ENCODE data around the gene SLC25A52. TPM values are rescaled to one million over a fixed set of nuclear protein-coding genes. Genes with fewer than 3 reads are reported as not detected.

SLC25A52 gene
- polyA plus RNA-seq, 1 of the 3 experiments (the other 2 are of a cell fraction), result 0.03 TPM

GRCh38 chr18:31791817-31792579 lies 31.3 kb upstream of the SLC25A52 start:
- Histone ChIP-seq H4K20me1 (ENCODE audit: insufficient read depth) (no peaks in the 10 kb centered on the region), H3K4me2 (no peak overlapping the region), H3K9ac (no peak overlapping the region), H3F3A (replicated peaks; ENCODE audit: insufficient read depth) (no peaks in the 10 kb centered on the region), H3K36me3 (replicated peaks in 1 of 2; ENCODE audit: control insufficient read depth in 1 of 2, insufficient read depth in 2 of 2, low read length in 1 of 2) (no peaks in the 10 kb centered on the region), H3K9me2 (no peaks in the 10 kb centered on the region), H3K4me3 (ENCODE audit: low read depth in 2 of 2, low read length in 1 of 2) (no peak overlapping the region), H3K4me1 (ENCODE audit: control insufficient read depth in 1 of 2, insufficient read depth in 2 of 2, low read depth in 1 of 2, low read length in 1 of 2) (no peaks in the 10 kb centered on the region), H3K27me3 (ENCODE audit: insufficient read depth) (no peaks in the 10 kb centered on the region), H3K79me2 (ENCODE audit: insufficient read depth) (no peaks in the 10 kb centered on the region), H3K27ac (ENCODE audit: low read depth in 2 of 2, low read length in 1 of 2) (no peak overlapping the region), H2AFZ (ENCODE audit: low read depth) (no peak overlapping the region), H3K9me3 (no peaks in the 10 kb centered on the region)
- TF ChIP-seq EP300 (IDR thresholded peaks at IDR 0.05; ENCODE audit: borderline replicate concordance in 1 of 2, low read depth in 1 of 2, low read length in 1 of 2) (no peak), ZBTB33 (IDR thresholded peaks at IDR 0.05; ENCODE audit: borderline replicate concordance, low read depth) (no peak), RXRA (IDR thresholded peaks at IDR 0.05; ENCODE audit: borderline replicate concordance, low read depth) (no peak), CTCF (IDR thresholded peaks at IDR 0.05) (no peak), FOXM1 (IDR thresholded peaks at IDR 0.05; ENCODE audit: low read depth) (no peak), POLR2AphosphoS5 (IDR thresholded peaks at IDR 0.05; ENCODE audit: low read depth, low read length) (no peak), MEF2A (IDR thresholded peaks at IDR 0.05; ENCODE audit: borderline replicate concordance, low read depth) (no peak), SMC3 (IDR thresholded peaks at IDR 0.05; ENCODE audit: low read depth, low read length) (no peak), MXI1 (IDR thresholded peaks at IDR 0.05; ENCODE audit: low read depth, low read length) (no peak), NRF1 (IDR thresholded peaks at IDR 0.05; ENCODE audit: low read depth, low read length) (no peak), TEAD4 (IDR thresholded peaks at IDR 0.05; ENCODE audit: borderline replicate concordance, insufficient read depth) (no peak), RFX5 (IDR thresholded peaks at IDR 0.05; ENCODE audit: low read length) (no peak), FOSL2 (IDR thresholded peaks at IDR 0.05; ENCODE audit: borderline replicate concordance, low read depth) (no peak), USF2 (IDR thresholded peaks at IDR 0.05; ENCODE audit: borderline replicate concordance, low read depth, low read length) (no peak), USF1 (IDR thresholded peaks at IDR 0.05; ENCODE audit: borderline replicate concordance, low read depth) (no peak), GATA2 (CRISPR knock-in tag; IDR thresholded peaks at IDR 0.05) (no peak), YY1 (IDR thresholded peaks at IDR 0.05; ENCODE audit: low read depth) (no peak), REST (IDR thresholded peaks at IDR 0.05; ENCODE audit: low read depth, low read length) (no peak)
- WGBS (ENCODE audit: low lambda C conversion rate), result 40% methylated on average over 3 of the region's 6 CpGs
- no peak for DNase-seq
- CTCF ChIA-PET, result interaction anchor here (0.6 kb wide), 1 partner anchor 28 kb away, joined by 3 read pairs; no protein-coding TSS in a partner anchor
- POLR2A ChIA-PET, result no interaction called here

Data from SK-N-SH (cell line).